ENCODE data around the gene AHCY.

- no peak for TF ChIP-seq CTCF (IDR thresholded peaks at IDR 0.05)
- TF ChIP-seq POLR2A (IDR thresholded peaks at IDR 0.05): no peak
These were observed 42.8 kb downstream of the AHCY start for GRCh38 chr20:34260208-34260942.

Data from body of pancreas (tissue), 4 donors.